CD1c-positive myeloid dendritic cell (primary cell): ENCODE data around the gene CD46.
"Not testable (repeated sequence)": the region's sequence is repeated elsewhere in the genome, so short reads cannot be mapped to it uniquely, and the experiment has no call there.

Experiments used
- DNase-seq: peaks from one replicate; pipeline ENCODE4 v3.0.0-alpha.2; 2016; ENCODE audit errors: extremely low spot score

CD46 gene

DNA sequence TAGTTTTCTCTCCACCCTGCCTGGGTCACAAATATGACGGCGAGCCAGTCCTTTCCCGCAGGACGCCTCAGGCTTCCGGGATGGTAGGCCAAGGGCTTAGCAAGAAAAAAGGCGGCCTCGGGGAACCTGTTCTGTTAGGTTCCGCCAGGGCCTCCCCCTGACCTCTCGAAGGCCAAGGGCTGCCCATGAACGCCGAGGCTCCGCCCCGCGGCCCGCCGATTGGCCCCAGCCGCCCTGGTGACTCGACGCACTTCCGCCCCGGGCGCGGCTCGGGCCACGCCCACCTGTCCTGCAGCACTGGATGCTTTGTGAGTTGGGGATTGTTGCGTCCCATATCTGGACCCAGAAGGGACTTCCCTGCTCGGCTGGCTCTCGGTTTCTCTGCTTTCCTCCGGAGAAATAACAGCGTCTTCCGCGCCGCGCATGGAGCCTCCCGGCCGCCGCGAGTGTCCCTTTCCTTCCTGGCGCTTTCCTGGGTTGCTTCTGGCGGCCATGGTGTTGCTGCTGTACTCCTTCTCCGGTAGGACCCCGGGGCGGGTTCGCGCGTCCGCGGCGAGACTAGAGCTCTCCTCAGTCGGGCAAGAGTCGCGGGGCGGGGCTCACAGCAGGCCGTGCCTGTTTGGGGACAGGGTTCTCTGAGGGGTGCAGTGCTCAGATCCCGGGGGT is at the start of gene CD46:
Gene CD46 (plus strand): TSS at position 265 of the 666 bp plus-strand sequence. CDS start 159 bp downstream, at position 424.
- peak; percentile 98 for DNase-seq

DNA sequence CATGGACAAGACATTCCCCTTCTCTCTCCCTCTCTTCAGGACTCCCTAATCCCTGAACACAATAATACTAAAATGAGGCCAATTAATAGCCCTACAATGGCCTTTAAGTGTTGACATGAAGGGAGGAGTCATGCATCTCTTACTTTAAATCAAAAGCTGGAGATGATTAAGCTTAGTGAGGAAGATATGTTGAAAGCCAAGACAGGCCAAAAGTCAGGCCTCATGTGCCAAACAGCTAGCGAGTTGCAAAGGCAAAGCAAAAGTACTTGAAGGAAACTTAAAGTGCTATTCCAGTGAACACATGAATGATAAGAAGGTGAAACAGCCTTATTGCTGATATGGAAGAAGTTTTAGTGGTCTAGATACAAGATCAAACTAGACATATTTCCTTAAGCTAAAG is 49.5 kb upstream of the CD46 start:
- DNase-seq: no peak

DNA sequence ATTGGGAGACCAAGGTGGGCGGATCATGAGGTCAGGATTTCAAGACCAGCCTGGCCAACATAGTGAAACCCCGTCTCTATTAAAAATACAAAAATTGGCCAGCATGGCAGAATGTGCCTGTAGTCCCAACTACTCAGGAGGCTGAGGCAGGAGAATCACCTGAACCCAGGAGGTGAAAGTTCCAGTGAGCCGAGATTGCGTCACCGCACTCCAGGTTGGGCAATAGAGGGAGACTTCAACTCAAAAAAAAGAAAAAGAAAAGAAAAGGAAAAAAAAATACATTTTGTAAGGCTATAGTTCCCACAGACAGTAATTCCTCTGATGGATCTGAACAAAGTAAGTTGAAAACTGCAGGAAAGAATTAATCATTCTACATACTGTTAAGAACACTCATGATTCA is 48.1 kb upstream of the CD46 start:
- DNase-seq: no peak

DNA sequence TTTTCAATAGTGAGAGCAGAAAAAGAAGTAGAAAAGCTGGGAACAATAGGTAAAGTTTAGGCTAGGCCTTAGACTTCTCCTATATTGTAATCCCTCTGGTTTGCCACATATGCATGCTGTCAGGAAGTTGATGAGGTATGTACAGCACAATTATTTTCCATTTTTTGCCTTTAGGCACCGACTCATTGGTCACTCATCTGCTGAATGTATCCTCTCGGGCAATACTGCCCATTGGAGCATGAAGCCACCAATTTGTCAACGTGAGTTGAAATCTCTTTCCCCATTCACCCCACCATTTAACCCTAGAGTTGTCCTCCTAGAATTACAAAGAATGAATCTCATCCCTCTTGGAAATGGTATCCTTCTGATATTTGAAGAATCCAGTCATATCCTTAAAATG is 43.9 kb upstream of the CD46 start:
- DNase-seq: not testable (repeated sequence)

DNA sequence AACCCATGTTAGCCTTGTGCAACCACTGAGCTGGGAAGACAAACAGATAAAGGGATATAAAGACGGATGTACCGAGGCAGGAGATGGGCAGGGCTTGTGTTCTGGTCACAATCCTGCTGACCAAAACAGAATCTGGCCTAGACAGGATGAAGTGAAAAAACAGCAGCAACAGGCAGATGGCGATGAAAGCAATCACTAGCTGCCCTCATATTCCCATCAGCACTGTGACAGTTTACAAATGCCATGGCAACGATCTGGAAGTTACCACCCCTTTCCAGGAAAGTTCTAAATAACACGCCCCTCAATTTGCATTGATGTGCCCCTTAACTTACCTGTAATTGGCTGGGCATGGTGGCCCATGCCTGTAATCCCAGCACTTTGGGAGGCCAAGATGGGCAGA is 40.6 kb upstream of the CD46 start:
- DNase-seq: no peak

DNA sequence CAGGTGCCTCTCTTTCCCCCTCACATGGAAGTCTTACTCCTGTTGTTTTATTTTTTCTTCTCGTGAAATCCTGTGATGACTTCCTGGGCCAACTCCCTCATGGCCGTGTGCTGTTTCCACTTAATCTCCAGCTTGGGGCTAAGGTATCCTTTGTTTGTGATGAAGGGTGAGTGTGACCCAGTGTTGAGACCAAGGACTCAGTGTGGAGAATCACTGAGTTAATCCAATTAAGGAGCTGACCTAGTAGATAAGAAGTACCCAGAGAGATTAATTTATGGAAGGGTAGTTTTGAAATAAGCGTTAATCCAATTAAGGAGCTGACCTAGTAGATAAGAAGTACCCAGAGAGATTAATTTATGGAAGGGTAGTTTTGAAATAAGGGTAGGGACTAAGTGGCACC is 39.2 kb upstream of the CD46 start:
- DNase-seq: not testable (repeated sequence)

DNA sequence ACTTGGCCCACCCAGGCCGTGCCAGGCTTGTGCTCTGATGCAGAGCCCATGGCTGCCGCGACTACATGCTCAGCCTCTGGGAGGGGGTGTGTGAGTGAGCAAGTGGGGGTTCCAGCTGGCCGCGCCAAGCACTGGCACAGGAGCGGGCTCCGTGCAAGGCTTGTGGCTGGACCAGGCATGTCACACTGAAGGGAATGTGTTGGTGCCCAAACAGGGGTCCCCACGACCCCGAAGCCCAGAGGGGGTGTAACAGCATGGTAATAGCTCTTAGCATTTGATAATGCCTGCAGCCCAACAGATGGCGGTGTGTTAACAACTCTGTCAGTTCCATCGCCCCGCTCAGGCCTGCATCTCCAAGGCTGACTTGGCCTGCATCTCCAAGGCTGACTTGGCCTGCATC is 38.3 kb upstream of the CD46 start:
- no peak for DNase-seq

DNA sequence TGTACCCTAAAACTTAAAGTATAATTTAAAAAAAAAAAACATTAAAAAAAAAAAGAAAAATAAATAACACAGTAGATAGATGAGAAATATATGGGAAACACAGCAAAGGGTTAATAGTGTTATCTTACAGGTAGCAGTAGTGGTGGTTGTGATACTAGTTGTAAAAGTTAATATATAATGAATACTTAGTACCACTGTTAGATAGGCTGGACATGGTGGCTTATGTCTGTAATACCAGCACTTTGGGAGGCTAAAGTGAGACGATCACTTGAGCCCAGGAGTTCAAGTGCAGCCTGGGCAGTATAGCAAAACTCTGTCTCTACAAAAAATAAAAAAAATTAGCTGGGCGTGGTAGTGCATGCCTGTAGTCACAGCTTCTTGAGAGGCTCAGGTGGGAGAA is 32.6 kb upstream of the CD46 start:
- no peak for DNase-seq

DNA sequence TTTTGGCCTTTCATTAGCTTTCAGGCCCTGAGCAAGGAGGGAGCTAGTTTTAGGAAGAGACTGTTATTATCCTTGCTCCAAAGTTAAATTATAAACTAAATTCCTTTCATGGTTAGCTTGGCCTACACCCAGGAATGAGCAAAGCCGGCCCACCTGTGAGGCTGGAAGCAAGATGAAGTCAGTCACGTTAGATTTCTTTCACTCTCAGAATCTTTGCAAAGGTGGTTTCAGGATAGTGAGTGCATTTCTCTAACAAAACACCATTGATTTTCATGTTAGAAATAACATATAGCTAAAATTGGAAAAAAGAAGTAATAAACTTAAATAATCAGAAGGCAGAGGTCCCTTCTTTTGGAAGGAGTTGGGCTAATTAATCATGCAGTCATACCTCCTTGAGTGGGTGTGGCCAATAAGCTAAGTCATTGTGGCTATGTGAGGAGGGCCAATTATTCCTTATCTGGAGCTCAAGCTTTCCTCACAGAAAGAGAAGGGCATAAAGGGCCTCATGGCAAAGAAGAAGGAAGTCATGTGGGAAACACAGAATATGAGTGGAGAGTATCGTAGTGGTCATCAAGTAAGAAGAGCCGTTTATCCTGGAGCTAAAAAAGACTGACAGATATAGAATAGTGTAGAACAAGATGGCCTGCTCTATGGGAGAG is 23.5 kb upstream of the CD46 start:
- DNase-seq: not testable (repeated sequence)

DNA sequence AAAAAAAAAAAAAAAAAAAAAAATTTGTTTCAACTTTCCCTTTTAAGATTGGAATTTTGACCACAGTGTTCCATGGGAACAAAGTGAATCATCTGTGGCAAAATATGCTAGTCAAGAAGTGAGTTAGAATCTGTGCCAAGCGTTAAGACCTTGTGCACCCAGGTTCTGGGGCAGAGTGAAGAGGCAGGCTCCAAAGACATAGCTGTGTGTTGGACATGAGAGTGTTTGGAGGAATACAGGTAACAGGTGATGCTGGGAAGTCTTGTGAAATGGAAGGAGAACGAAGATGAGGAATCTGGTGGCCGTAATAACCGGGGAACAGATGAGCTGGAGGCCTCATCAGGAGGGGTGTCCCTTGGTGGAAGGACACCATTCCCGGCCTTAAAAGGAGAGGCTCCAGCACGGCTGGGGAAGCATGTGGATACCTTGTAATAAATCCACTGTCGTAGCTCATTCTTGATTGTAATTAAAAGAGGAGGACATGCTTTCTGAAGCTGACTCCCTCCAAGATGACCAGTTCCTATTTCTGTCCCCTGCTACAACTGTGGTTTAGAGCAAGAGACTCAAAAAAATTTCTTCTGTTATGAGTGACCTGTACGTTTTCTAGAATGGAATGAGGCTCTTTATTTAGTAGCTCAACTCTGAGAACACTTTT is 14.2 kb upstream of the CD46 start:
- DNase-seq: not testable (repeated sequence)

DNA sequence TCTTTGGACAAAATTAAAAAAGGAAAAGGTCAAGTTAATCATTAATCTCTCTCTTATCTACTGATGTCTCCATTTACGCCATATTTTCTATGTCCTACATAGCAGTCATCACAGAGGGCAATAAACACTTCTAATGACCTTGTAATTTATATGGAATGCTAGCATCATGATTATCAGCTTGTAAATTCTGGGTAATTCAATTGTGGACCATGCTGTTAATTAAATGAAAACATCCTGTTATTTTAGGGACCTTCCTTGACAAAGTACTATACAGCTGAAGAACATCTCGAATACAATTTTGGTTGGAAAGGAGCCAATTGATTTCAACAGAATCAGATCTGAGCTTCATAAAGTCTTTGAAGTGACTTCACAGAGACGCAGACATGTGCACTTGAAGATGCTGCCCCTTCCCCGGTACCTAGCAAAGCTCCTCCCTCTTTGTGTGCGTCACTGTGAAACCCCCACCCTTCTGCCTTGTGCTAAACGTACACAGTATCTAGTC is 13.6 kb upstream of the CD46 start:
- peak; percentile 36 for DNase-seq

DNA sequence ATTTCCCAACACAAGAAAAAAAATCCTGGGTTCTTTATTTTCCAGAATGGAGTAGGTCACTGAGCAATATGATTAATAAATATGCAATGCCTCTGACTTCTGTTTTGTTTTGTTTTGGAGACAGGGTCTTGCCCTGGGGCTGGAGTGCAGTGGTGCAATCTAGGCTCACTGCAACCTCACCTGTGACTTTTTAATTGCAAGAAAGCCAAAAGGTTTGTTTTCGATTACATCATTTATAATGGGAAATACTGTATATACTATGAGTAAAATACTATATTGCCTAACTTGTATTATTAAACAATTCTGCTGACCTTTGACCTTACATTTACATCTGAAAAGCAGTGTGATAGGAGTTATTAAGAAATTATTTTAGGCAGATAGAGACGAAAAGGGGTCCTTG is 11.6 kb upstream of the CD46 start:
- no peak for DNase-seq

DNA sequence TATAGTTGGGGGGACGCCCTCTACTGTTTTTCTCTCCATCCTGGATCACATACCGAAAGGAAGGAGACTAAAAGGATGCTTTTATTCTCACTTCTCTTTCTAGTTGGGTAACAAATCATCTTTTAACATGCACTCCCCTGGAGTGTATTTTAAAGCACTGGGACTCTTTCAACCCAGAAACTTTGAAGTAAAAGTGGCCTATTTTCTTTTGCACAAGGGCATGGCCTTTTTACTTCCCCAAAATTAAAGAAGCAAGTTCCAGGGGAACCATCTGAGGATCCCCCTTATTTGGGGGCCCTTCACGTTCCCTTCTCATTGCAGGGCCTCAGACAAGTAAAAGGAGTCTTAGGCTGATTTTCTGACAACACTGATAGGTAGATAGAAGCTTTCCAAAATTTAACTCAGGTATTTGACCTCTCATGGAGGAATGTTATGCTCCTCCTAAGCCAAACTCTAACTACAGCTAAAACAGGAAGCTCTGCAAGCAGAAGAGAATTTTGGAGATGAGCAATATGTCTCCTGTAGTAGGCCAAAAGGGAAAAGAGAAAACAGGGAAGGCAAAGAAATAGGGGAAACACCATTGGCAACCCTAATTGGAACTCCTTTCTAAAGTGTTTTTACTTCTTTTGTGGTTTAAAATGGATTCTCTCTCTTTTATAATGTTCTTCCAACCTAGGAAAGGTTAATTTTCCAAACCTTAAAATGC is 8.9 kb upstream of the CD46 start:
- DNase-seq: peak; percentile 47

DNA sequence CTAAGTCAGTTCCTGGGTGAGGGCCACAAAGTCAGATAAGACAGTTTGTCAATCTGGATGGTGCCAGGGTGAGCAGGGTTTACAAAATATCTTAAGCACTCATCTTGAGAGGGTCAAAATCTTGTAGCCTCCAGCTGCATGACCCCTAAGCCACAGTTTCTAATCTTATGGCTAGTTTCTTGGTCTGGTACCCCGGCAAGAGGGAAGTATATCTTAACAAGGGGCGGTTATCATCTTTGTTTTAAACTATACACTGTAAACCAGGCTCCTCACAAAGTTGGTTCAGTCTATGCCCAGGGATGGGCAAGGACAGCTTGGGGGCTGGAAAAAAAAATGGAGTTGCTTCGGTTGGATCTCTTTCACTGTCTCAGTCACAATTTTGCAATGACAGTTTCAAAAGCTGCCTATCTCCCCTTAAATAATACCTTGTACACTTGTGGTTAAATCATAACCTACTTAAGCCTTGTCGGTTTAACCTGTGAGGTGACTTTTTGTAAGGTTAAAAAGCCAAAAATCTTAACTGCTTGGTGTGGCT is 7.8 kb upstream of the CD46 start:
- DNase-seq: no peak

DNA sequence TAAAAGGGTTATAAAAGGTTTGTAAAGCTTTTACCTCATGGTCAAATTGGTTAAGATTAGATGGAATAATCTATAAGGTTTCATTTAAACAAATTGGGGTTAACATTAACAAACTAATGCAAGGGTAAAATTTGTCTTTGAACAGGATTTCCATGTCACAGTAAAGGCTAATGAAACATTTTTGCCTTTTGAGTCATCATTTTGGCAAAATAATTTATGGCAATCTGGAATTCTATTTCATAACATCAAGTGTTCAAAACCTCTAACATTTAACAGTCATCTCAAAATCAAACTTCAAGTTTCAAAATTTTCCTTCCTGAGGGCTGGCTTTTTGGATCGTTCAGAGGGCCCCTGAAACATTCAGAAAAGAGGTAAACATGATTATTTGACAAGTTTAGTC is 6.6 kb upstream of the CD46 start:
- no peak for DNase-seq

DNA sequence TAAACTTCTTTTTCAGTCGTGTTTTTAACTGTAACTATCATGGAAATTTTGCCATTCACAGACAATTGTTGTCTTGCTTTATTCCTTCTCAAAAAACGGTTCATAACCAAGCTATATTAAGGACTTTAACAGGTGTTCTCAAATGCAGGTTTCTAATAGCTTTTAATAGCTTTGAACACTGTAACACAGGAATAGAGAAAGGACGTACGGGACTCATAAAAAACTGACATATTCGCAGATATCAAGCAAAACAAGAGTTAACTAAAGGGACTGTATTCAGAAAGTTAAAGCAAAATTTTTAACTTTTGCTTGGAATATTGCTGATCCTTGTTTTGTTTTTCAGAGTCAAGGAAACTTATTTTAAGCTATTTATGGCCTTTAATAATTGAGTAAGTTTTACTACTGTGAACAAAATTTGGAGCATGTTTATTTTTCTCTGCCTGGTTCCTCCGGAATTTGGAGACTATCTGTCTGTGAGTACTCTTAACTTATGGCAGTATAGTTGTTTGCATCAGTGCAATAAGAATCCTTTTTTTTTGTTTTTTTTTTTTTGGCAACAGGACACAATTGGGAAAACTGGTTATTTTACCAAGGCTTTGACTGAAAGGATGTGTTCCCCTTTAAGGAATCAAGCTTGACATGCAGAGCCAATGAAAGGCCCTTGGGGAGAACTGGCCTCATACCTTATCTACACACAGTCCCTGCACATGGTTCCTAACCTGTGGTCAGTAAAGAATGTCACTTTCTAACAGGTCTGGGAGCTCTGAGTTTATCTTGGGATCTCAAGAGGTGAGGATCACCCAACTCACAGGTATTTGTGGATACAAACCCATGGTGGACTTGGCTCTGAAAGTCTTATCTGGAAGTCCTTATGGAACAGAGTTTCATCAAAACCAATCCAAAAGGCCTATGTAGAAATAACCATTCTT is 5.8 kb upstream of the CD46 start:
- DNase-seq: no peak

DNA sequence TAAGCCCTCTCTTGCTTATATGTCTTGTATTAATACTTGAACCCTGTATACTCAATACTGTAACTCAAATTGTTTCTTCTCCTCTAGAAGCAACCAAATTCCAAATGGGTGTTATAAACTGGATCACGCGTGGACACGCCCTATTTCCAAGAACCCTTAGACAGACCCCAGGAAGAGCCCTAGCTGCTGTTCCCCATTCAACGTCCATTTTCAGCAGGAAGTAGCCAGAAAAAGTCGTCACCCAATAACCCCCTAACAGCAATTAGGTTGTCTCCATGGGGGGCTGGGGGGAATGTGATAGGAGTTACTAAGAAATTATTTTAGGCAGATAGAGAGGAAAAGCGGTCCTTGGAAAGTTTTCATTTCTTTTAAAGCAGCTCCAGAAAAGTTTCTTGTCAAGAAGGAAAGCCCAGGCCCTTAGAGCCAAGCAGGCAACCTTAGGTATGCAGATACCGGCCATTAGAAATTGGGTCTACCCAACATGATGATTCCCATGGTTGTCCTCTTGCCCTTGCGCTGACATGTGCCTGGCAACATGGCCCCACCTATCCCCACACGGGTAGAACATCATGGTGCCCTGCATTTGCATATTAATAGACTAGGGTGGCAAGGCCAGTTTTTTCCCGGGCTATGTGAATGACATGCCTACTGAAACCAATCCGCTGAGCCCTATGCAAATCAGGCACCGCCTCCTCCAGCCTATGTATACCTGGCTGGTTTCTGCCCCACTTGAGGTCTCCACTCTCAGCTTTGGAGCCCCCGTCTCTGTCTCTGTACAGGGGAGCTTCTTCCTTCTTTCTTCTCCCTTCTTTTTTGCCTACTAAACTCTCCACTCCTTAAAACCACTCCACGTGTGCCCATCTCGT is 4.0 kb upstream of the CD46 start:
- DNase-seq: no peak

DNA sequence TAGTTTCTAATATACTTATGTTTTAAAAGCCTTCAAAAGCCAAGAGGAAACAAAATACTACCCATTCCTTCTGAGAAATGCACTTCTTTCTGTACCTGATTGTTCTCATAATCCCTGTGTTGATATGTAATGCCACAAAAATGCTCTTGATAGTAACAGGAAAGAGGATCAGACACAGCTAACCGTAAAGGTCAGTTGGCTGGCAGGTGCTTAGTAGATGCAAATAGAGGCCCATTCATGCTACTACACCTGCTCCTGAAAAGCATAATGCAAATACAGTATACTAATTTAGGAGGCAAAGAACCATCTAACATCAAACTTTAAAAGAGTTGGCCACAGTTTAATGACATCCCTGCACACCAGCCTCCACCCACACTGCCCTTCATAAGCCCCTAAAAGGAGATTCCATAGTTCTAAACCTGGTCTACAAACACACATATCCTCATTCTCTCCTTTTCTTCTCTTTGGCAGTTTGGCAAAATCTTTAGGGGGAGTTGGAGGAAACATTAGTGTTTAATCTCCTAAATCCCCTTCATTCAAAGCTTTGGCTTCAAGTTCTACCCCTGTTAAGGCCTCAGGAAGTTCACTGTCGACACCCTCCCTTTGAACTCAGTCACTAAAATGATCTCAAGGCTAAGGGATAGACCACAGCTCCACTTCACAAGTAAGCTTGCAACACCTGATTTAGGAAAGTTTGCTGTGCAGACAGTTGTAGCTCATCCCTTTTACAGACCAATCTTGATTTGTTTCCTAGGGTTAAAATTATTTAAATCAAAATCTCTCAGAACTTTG is 2.9 kb upstream of the CD46 start:
- DNase-seq: no peak

DNA sequence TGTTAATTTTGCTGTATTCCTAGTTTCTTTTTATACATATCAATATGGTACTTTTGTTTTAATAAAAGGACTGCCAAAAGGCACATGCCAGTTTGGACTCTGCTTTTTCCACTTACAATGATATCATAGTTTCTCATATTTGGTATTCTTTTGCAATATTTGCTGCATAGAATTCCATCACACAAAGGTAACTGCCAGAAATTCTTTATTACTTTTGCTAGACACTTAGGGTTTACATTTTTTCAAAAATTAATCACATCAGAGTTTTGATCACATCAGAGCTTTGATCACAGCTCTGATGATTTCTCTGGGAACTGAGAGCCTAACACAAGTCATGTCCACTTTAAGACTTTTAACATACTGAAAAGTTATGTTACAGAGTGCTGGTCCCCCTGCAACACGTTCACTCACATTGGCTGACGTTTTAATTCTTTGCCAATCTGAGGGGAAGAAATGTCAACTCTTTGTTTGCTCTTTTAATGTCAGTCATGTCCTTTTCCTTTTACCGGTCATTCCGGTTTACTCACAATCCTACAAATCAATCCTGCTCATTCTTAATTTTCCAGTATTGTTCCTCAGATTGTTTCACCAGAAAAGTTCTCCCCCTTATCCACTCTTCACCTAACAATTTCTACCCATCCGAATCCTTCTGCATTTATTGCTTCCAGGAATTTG is 1.1 kb upstream of the CD46 start:
- DNase-seq: no peak
